K562 (cell line): ENCODE data around the gene USP7. TPM values are rescaled to one million over a fixed set of nuclear protein-coding genes. Genes with fewer than 3 reads are reported as not detected.
A peak's percentile ranks its signal among the peaks of the same experiment; 100 is the strongest.

Experiments
- ATAC-seq: fragments of 200-7000 bp; cut with Tn5 transposase; 3 replicates; pipeline ENCODE4 v1.9.1; 2020; ENCODE audit warnings: moderate library complexity
- BruUV-seq: library from RNA; stranded (reverse); fragments of 400-500 nt; replicated peaks from 2 replicates; lab custom pipeline; 2021; lab: Mats Ljungman, UMichigan
- CTCF ChIA-PET: fragments of 300-600 bp; formaldehyde crosslinking; extraction: SDS; loops from one replicate; lab custom pipeline; 2021; ENCODE audit warnings: low intra/inter-chr PET ratio; lab: Yijun Ruan, JAX
- POLR2A ChIA-PET: fragments of 300-600, 350-650 bp; sonication (Branson Sonifier 250); formaldehyde crosslinking; extraction: SDS; loops from one replicate; lab custom pipeline; 2021; ENCODE audit warnings: antibody characterized with exemption, inconsistent platforms; lab: Yijun Ruan, JAX
- DNase-seq, 4 experiments: peaks; one replicate each; pipeline versions ENCODE4 v3.0.0 to v3.0.0-alpha.2; 2011 to 2018; ENCODE audit warnings: low spot score in 3 of 4, mixed read lengths in 3 of 4; ENCODE audit errors: extremely low read depth in 1 of 4
- FAIRE-seq: peaks from 2 replicates; lab custom pipeline; 2011; peaks lifted over from hg19 to GRCh38; lab: Jason Lieb, UNC
- H2AFZ ChIP-seq: 2 replicates; pipeline ENCODE4 v1.6.0; 2011; ENCODE audit warnings: low read depth, low read length, control low read depth, inconsistent platforms
- H3K27ac ChIP-seq: fragments of 200-600 bp; 3 replicates; pipeline ENCODE4 v1.8.0; 2011; ENCODE audit warnings: low read depth, mild to moderate bottlenecking, control low read depth, inconsistent platforms, low read length, moderate library complexity, mixed read lengths; ENCODE audit errors: extremely low read depth
- H3K27me3 ChIP-seq, 2 experiments: fragments of 300-600 bp in 1 of 2; 2 replicates in 1 of 2; 3 replicates in 1 of 2; pipeline versions ENCODE4 v1.6.0 to v1.8.0; 2011; ENCODE audit warnings: inconsistent platforms in 2 of 2, low read length in 2 of 2, mild to moderate bottlenecking in 1 of 2, mixed read lengths in 1 of 2, moderate library complexity in 1 of 2; ENCODE audit not compliant: control insufficient read depth in 2 of 2, insufficient read depth in 2 of 2
- H3K36me3 ChIP-seq: fragments of 300-600 bp; 3 replicates; pipeline ENCODE4 v1.8.0; 2011; ENCODE audit warnings: mild to moderate bottlenecking, low read length, inconsistent platforms; ENCODE audit not compliant: control insufficient read depth, insufficient read depth
- H3K4me1 ChIP-seq, 2 experiments: fragments of 200-600 bp in 1 of 2; replicated peaks in 1 of 2; 2 replicates in 1 of 2; 3 replicates in 1 of 2; pipeline versions ENCODE4 v1.5.1 to v1.8.0; 2011; ENCODE audit warnings: inconsistent platforms in 2 of 2, low read length in 2 of 2, mild to moderate bottlenecking in 1 of 2, mixed read lengths in 1 of 2, moderate library complexity in 1 of 2; ENCODE audit not compliant: control insufficient read depth in 2 of 2, insufficient read depth in 2 of 2
- H3K4me2 ChIP-seq: 2 replicates; pipeline ENCODE4 v1.6.1; 2011; ENCODE audit warnings: low read length, control low read depth, inconsistent platforms, mixed read lengths; ENCODE audit not compliant: insufficient read depth
- H3K4me3 ChIP-seq: fragments of 200-600 bp; sonication (generic), shearing (Covaris generic); 2 replicates; pipeline ENCODE4 v1.5.1; 2016; ENCODE audit warnings: control low read depth, inconsistent platforms
- H3K79me2 ChIP-seq: fragments of 200-600 bp; 3 replicates; pipeline ENCODE4 v1.8.0; 2011; ENCODE audit warnings: low read length, inconsistent platforms; ENCODE audit not compliant: control insufficient read depth, insufficient read depth
- H3K9ac ChIP-seq, 2 experiments: 2 replicates each; pipeline versions ENCODE4 v1.6.0 to v1.6.1; 2011; ENCODE audit warnings: low read depth in 2 of 2, low read length in 2 of 2, control low read depth in 1 of 2, inconsistent platforms in 1 of 2, mild to moderate bottlenecking in 1 of 2, mixed read lengths in 1 of 2; ENCODE audit not compliant: insufficient read depth in 1 of 2
- H3K9me1 ChIP-seq: one replicate; pipeline ENCODE4 v1.6.0; 2011; ENCODE audit warnings: inconsistent platforms, mild to moderate bottlenecking, low read length, moderate library complexity; ENCODE audit not compliant: control insufficient read depth, insufficient read depth
- H3K9me3 ChIP-seq: replicated peaks from 2 replicates; pipeline ENCODE4 v1.5.1; 2011; ENCODE audit warnings: low read depth, low read length, inconsistent platforms; ENCODE audit not compliant: control insufficient read depth, insufficient read depth
- H4K20me1 ChIP-seq: replicated peaks from 2 replicates; pipeline ENCODE4 v1.6.1; 2011; ENCODE audit warnings: low read length, inconsistent platforms, mixed read lengths; ENCODE audit not compliant: control insufficient read depth, insufficient read depth
- BCOR ChIP-seq: fragments of 450-650 bp; IDR thresholded peaks from 2 replicates; pipeline ENCODE4 v1.6.1; 2016
- BRF1 ChIP-seq: IDR thresholded peaks from 3 replicates; pipeline ENCODE4 v1.6.1; 2011; ENCODE audit warnings: borderline replicate concordance, mild to moderate bottlenecking; ENCODE audit not compliant: insufficient read length; ENCODE audit errors: extremely low read depth
- ETV1 ChIP-seq: fragments of 450-650 bp; conservative IDR thresholded peaks from 2 replicates; pipeline ENCODE4 v1.6.1; 2016; ENCODE audit warnings: missing genetic modification characterization, control low read depth, low read depth, missing compliant biosample characterization
- EZH2 ChIP-seq: IDR thresholded peaks from 2 replicates; pipeline ENCODE4 v1.6.1; 2012; ENCODE audit warnings: low read depth, mild to moderate bottlenecking, inconsistent platforms, low read length, borderline replicate concordance
- RBM25 ChIP-seq: fragments of 200-400 bp; formaldehyde crosslinking; IDR thresholded peaks from 2 replicates; pipeline ENCODE4 v1.6.1; 2018; ENCODE audit warnings: low read length, low read depth, moderate library complexity; ENCODE audit not compliant: severe bottlenecking
- SMAD4 ChIP-seq: fragments of 250-450 bp; sonication (Bioruptor Pico); conservative IDR thresholded peaks from 2 replicates; pipeline ENCODE4 v1.8.0; 2021; ENCODE audit warnings: inconsistent platforms, mild to moderate bottlenecking, moderate library complexity
- SOX6 ChIP-seq: fragments of 450-650 bp; IDR thresholded peaks from 2 replicates; pipeline ENCODE4 v1.6.1; 2014; ENCODE audit warnings: mild to moderate bottlenecking
- SPI1 ChIP-seq: IDR thresholded peaks from 2 replicates; pipeline ENCODE4 v1.6.1; 2011; ENCODE audit warnings: low read depth, low read length, control low read depth, borderline replicate concordance
- TFE3 ChIP-seq: fragments of 450-650 bp; formaldehyde crosslinking; IDR thresholded peaks from 2 replicates; pipeline ENCODE4 v1.4.0; 2020; ENCODE audit warnings: mild to moderate bottlenecking, mixed read lengths
- ZNF224 ChIP-seq: sonication (generic); formaldehyde crosslinking; IDR thresholded peaks from 2 replicates; pipeline ENCODE4 v1.8.0; 2022; ENCODE audit warnings: mild to moderate bottlenecking, missing genetic modification reagents
- ZNF384 ChIP-seq: IDR thresholded peaks from 2 replicates; pipeline ENCODE4 v1.6.1; 2012; ENCODE audit warnings: low read depth, low read length, improper control_type of control experiment
- ZNF431 ChIP-seq: sonication (generic); formaldehyde crosslinking; IDR thresholded peaks from 2 replicates; pipeline ENCODE4 v1.8.0; 2022; ENCODE audit warnings: mild to moderate bottlenecking, missing genetic modification reagents
- ZNF444 ChIP-seq: fragments of 250-450 bp; sonication (Bioruptor Pico); IDR thresholded peaks from 2 replicates; pipeline ENCODE4 v1.4.0; 2020; ENCODE audit warnings: mild to moderate bottlenecking, moderate library complexity
- ZNF830 ChIP-seq: fragments of 250-450 bp; sonication (Bioruptor Pico); IDR thresholded peaks from 2 replicates; pipeline ENCODE4 v1.5.0; 2021; ENCODE audit warnings: mild to moderate bottlenecking
- WGBS: fragments of 100-300 bp; shearing (Covaris generic); methylation state at CpG from one replicate; pipeline ENCODE4 v1.1.6; 2016; ENCODE audit warnings: low coverage, mixed read lengths; ENCODE audit not compliant: insufficient coverage; ENCODE audit errors: missing lambda C conversion rate; 5-methylcytosine and 5-hydroxymethylcytosine counted together
- in situ Hi-C: fragments of 300-500 bp; cut with MboI; formaldehyde crosslinking; loops from 4 replicates; pipeline ENCODE4 v1.15.0; 2018; ENCODE audit warnings: inconsistent platforms, mixed read lengths
- intact Hi-C: fragments of 100-400 bp; cut with micrococcal nuclease; formaldehyde crosslinking; loops from 2 replicates; pipeline ENCODE4 v1.14.2; 2022
- polyA plus RNA-seq, 8 experiments: library from polyadenylated mRNA; depleted of rRNA in 4 of 8; stranded (reverse) in 5 of 8; unstranded in 3 of 8; fragments of >200 nt; fragmentation: Nextera tagmentation in 2 of 8; fragmentation: Illumina TruSeq in 1 of 8; extraction: Ambion mirVana in 2 of 8; extraction: Trizol in 1 of 8; gene quantifications; 2 replicates each; pipeline versions ENCODE4 v1.2.1 to v1.2.3, GENCODE V29; 2011 to 2014; ENCODE audit warnings: inconsistent platforms in 1 of 8, missing spikeins in 1 of 8
- total RNA-seq, 7 experiments: library from RNA; depleted of rRNA in 6 of 7; stranded (reverse); fragments of >200 nt in 6 of 7; fragmentation: Illumina TruSeq in 2 of 7; extraction: Trizol in 2 of 7; gene quantifications; 2 replicates each; pipeline versions ENCODE4 v1.2.1 to v1.2.3, GENCODE V29; 2011 to 2021; ENCODE audit warnings: low replicate concordance in 1 of 7

The USP7 gene
- total and polyA plus RNA-seq, 9 of the 15 experiments (the other 6 are each of a cell fraction or from before 2014, with no cell fraction given): 17.1 to 145 (median 57.9) TPM

DNA sequence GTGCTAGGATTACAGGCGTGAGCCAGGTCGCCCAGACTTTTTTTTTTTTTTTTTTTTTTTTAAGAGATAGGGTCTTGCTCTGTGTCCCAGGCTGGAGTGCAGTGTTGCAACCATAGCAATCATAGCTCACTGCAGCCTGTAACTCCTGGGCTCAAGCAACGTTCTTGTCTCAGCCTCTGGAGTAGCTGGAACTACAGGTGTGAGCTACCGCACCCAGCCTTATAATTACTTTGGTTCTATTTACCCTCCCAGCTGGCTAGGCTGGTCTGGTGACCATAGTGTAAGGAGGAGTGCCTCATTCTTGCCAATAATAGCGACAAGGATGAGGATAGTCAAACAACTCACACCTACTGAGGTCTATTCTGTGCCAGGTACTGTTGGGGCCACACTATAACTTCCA, 39.6 kb upstream of the USP7 start (continued):
- TF ChIP-seq ZNF224 (CRISPR knock-in tag) (no peak), ZNF830 (CRISPR knock-in tag) (no peak), ZNF384 (no peak), TFE3 (CRISPR knock-in tag) (no peak), SOX6 (no peak)
- TF ChIP-seq, all 486 proteins: peak for 0

GRCh38 chr16:9002042-9002441, 38.3 kb upstream of the USP7 start:
- intact Hi-C loops: loop anchor here (10.0 kb wide), 1 partner anchor 67 kb away; no protein-coding TSS in a partner anchor
- WGBS: 18% methylated on average over 2 of the region's 2 CpGs
- Histone ChIP-seq H3K9me1 (no peaks in the 10 kb centered on the region), H4K20me1 (no peaks in the 10 kb centered on the region), H3K27ac (no peak overlapping the region), H3K36me3 (no peaks in the 10 kb centered on the region), H3K9ac (no peak overlapping the region), H3K79me2 (no peaks in the 10 kb centered on the region), H3K9me3 (no peaks in the 10 kb centered on the region), H3K4me2 (no peak overlapping the region), H3K27me3 (no peaks in the 10 kb centered on the region), H2AFZ (no peak overlapping the region), H3K4me3 (no peak overlapping the region), H3K4me1 (peaks cover 2% of the 10 kb centered on the region in 2 experiments; a peak in 3 of 5 replicates)
- no peak for DNase-seq
- ATAC-seq: no peak
- CTCF ChIA-PET: no interaction called here
- TF ChIP-seq SPI1 (no peak), ZNF444 (CRISPR knock-in tag) (no peak), SMAD4 (CRISPR knock-in tag) (no peak), BCOR (peak; percentile 30; the same call in 1 of the 2 replicates), BRF1 (no peak), EZH2 (no peak), ETV1 (tag) (peak; percentile 52; the same call in 1 of the 2 replicates), RBM25 (peak; percentile 9), ZNF431 (CRISPR knock-in tag) (no peak)
- no peak for FAIRE-seq
- in situ Hi-C loops: no loop called here
- POLR2A ChIA-PET: interaction anchor here (1.0 to 1.4 kb wide), 3 partner anchors 9 to 53 kb away, joined by 3 to 7 read pairs (median 4); no protein-coding TSS in a partner anchor
- no TSS peak for BruUV-seq
